DOHH2 (cell line): ENCODE measurements around the gene UBXN11.

Source experiments
- CTCF ChIP-seq: fragments of 200-600 bp; sonication (generic); IDR thresholded peaks from one replicate; pipeline ENCODE4 v1.5.1; 2014; ENCODE audit warnings: antibody characterized with exemption, mild to moderate bottlenecking, low read depth, low read length; ENCODE audit not compliant: poor library complexity, severe bottlenecking
- EZH2phosphoT487 ChIP-seq: fragments of 200-600 bp; sonication (generic); IDR thresholded peaks from 2 replicates; pipeline ENCODE4 v1.6.1; 2017; ENCODE audit warnings: borderline replicate concordance, mild to moderate bottlenecking, antibody characterized with exemption, low read length, moderate library complexity, mixed read lengths

- TF ChIP-seq CTCF = no peak
- TF ChIP-seq EZH2phosphoT487 = no peak
These were observed 9.9 kb downstream of the UBXN11 start for GRCh38 chr1:26296340-26297056.
